GM12878 (cell line): ENCODE results near the gene ASB7. TPM values are rescaled to one million over a fixed set of nuclear protein-coding genes. Genes with fewer than 3 reads are reported as not detected.

Experiments used
- ATAC-seq: fragments of 200-7000 bp; cut with Tn5 transposase; 3 replicates; pipeline ENCODE4 v1.9.1; 2020; ENCODE audit warnings: mild to moderate bottlenecking, moderate library complexity
- BruUV-seq: library from RNA; stranded (reverse); fragments of 400-500 nt; replicated peaks from 2 replicates; lab custom pipeline; 2021; lab: Mats Ljungman, UMichigan
- CTCF ChIA-PET: fragments of 300-600 bp; sonication (Branson Sonifier 250); formaldehyde crosslinking; extraction: SDS; loops from one replicate; lab custom pipeline; 2021; ENCODE audit warnings: inconsistent platforms; lab: Yijun Ruan, JAX
- POLR2A ChIA-PET: fragments of 350-600 bp; formaldehyde crosslinking; extraction: SDS; loops from one replicate; lab custom pipeline; 2021; ENCODE audit warnings: inconsistent platforms; lab: Charles Lee
- RAD21 ChIA-PET: fragments of 300-600 bp; sonication (Branson Sonifier 250); formaldehyde crosslinking; loops from one replicate; lab custom pipeline; 2023; ENCODE audit warnings: antibody characterized with exemption; ENCODE audit not compliant: unreplicated experiment; lab: Charles Lee
- SMC1A ChIA-PET: fragments of 300-600 bp; sonication (Branson Sonifier 250); formaldehyde crosslinking; loops from one replicate; lab custom pipeline; 2023; ENCODE audit not compliant: unreplicated experiment, uncharacterized antibody; lab: Charles Lee
- DNase-seq: peaks from one replicate; pipeline ENCODE4 v3.0.0-alpha.2; 2011; ENCODE audit warnings: low read depth, low spot score
- FAIRE-seq: peaks from 3 replicates; lab custom pipeline; 2011; peaks lifted over from hg19 to GRCh38; lab: Jason Lieb, UNC
- H2AFZ ChIP-seq: 2 replicates; pipeline ENCODE4 v1.6.0; 2011; ENCODE audit warnings: low read depth, low read length, control low read depth; ENCODE audit not compliant: control insufficient read depth
- H3K27ac ChIP-seq: 2 replicates; pipeline ENCODE4 v1.5.1; 2011; ENCODE audit warnings: control low read depth; ENCODE audit not compliant: control insufficient read depth, insufficient read depth
- H3K27me3 ChIP-seq, 2 experiments: replicated peaks in 1 of 2; 2 replicates each; pipeline versions ENCODE4 v1.6.0 to v1.6.1; 2011; ENCODE audit warnings: low read length in 1 of 2; ENCODE audit not compliant: control insufficient read depth in 2 of 2, insufficient read depth in 2 of 2
- H3K36me3 ChIP-seq, 2 experiments: 2 replicates each; pipeline ENCODE4 v1.5.1; 2011; ENCODE audit warnings: low read length in 1 of 2; ENCODE audit not compliant: control insufficient read depth in 2 of 2, insufficient read depth in 2 of 2
- H3K4me1 ChIP-seq: 2 replicates; pipeline ENCODE4 v1.6.1; 2011; ENCODE audit warnings: mild to moderate bottlenecking, low read length, moderate library complexity, mixed read lengths; ENCODE audit not compliant: control insufficient read depth, insufficient read depth
- H3K4me2 ChIP-seq: 2 replicates; pipeline ENCODE4 v1.6.0; 2011; ENCODE audit warnings: control low read depth; ENCODE audit not compliant: control insufficient read depth, insufficient read depth
- H3K4me3 ChIP-seq: fragments of 200-600 bp; sonication (generic); 2 replicates; pipeline ENCODE4 v1.5.1; 2016
- H3K79me2 ChIP-seq: 2 replicates; pipeline ENCODE4 v1.6.0; 2011; ENCODE audit warnings: low read length; ENCODE audit not compliant: control insufficient read depth, insufficient read depth
- H3K9ac ChIP-seq: 2 replicates; pipeline ENCODE4 v1.8.0; 2011; ENCODE audit warnings: low read length, control low read depth, mixed read lengths; ENCODE audit not compliant: control insufficient read depth, insufficient read depth
- H3K9me3 ChIP-seq: replicated peaks from 3 replicates; pipeline ENCODE4 v1.5.1; 2011; ENCODE audit warnings: mild to moderate bottlenecking, low read length; ENCODE audit not compliant: control insufficient read depth, insufficient read depth
- H4K20me1 ChIP-seq: 2 replicates; pipeline ENCODE4 v1.6.0; 2011; ENCODE audit not compliant: control insufficient read depth, insufficient read depth
- CBX5 ChIP-seq: sonication (generic); IDR thresholded peaks from 2 replicates; pipeline ENCODE4 v1.6.1; 2016; ENCODE audit warnings: low read depth, moderate library complexity, mild to moderate bottlenecking, inconsistent platforms
- CHD4 ChIP-seq: fragments of 200-600 bp; sonication (generic); IDR thresholded peaks from 2 replicates; pipeline ENCODE4 v1.6.1; 2016; ENCODE audit warnings: mild to moderate bottlenecking
- E4F1 ChIP-seq: fragments of 450-650 bp; IDR thresholded peaks from 2 replicates; pipeline ENCODE4 v1.6.1; 2018; ENCODE audit warnings: borderline replicate concordance, mild to moderate bottlenecking; ENCODE audit not compliant: partially characterized antibody
- FOS ChIP-seq: IDR thresholded peaks from 3 replicates; pipeline ENCODE4 v1.6.1; 2011; ENCODE audit warnings: borderline replicate concordance; ENCODE audit not compliant: insufficient read length; ENCODE audit errors: extremely low read depth
- GATAD2B ChIP-seq: fragments of 450-650 bp; conservative IDR thresholded peaks from 2 replicates; pipeline ENCODE4 v1.6.1; 2017; ENCODE audit warnings: low read depth, mild to moderate bottlenecking, moderate library complexity
- JUND ChIP-seq: IDR thresholded peaks from 2 replicates; pipeline ENCODE4 v1.6.1; 2012; ENCODE audit warnings: low read depth, mild to moderate bottlenecking, low read length, improper control_type of control experiment, moderate library complexity
- NR2C1 ChIP-seq: fragments of 450-650 bp; IDR thresholded peaks from 2 replicates; pipeline ENCODE4 v1.6.1; 2017; ENCODE audit warnings: antibody characterized with exemption, mild to moderate bottlenecking, moderate library complexity
- NR2F1 ChIP-seq: fragments of 450-650 bp; conservative IDR thresholded peaks from 2 replicates; pipeline ENCODE4 v1.6.1; 2017; ENCODE audit warnings: mild to moderate bottlenecking
- SMAD5 ChIP-seq: IDR thresholded peaks from 2 replicates; pipeline ENCODE4 v1.6.1; 2016; ENCODE audit warnings: antibody characterized with exemption, low read depth
- SMARCA5 ChIP-seq: fragments of 450-650 bp; IDR thresholded peaks from 2 replicates; pipeline ENCODE4 v1.6.1; 2017; ENCODE audit warnings: mild to moderate bottlenecking
- USF2 ChIP-seq: IDR thresholded peaks from 2 replicates; pipeline ENCODE4 v1.6.1; 2011; ENCODE audit warnings: low read depth, low read length, improper control_type of control experiment, borderline replicate concordance
- WGBS: methylation state at CpG from one replicate; pipeline ENCODE4 v1.1.6; 2016; ENCODE audit warnings: low lambda C conversion rate; ENCODE audit not compliant: insufficient replicate concordance, insufficient coverage; ENCODE audit errors: missing lambda C conversion rate; 5-methylcytosine and 5-hydroxymethylcytosine counted together
- in situ Hi-C: fragments of 300-500 bp; cut with MboI; formaldehyde crosslinking; loops from 9 replicates; pipeline ENCODE4 v1.14.3; 2018; ENCODE audit warnings: mixed read lengths
- intact Hi-C: fragments of 100-400 bp; cut with micrococcal nuclease; formaldehyde crosslinking; loops from one replicate; pipeline ENCODE4 v1.14.2; 2022; ENCODE audit not compliant: unreplicated experiment
- polyA plus RNA-seq, 11 experiments: library from polyadenylated mRNA; depleted of rRNA in 4 of 11; unstranded in 6 of 11; stranded (reverse) in 5 of 11; fragments of >200 nt; fragmentation: Nextera tagmentation in 4 of 11; fragmentation: Illumina TruSeq in 1 of 11; extraction: Ambion mirVana in 4 of 11; extraction: Trizol in 1 of 11; gene quantifications; 1 replicate in 1 of 11; 2 replicates in 10 of 11; pipeline versions ENCODE4 v1.2.1 to v1.2.3, GENCODE V29; 2011 to 2016; ENCODE audit warnings: inconsistent platforms in 2 of 11, missing spikeins in 2 of 11, low read depth in 1 of 11
- total RNA-seq, 4 experiments: library from RNA; depleted of rRNA in 3 of 4; stranded (reverse); fragments of >200 nt in 3 of 4; fragmentation: Illumina TruSeq in 1 of 4; extraction: Trizol in 1 of 4; gene quantifications; 2 replicates each; pipeline versions ENCODE4 v1.2.1 to v1.2.3, GENCODE V29; 2013 to 2021
- TF ChIP-seq, protein P1 (sequence below): fragments of 450-650 bp; IDR thresholded peaks from 2 replicates; pipeline ENCODE4 v1.6.1; 2016; ENCODE audit warnings: mild to moderate bottlenecking
- TF ChIP-seq, protein P2 (sequence below): IDR thresholded peaks from 2 replicates; pipeline ENCODE4 v1.6.1; 2012; ENCODE audit warnings: low read depth, low read length, improper control_type of control experiment

Gene ASB7
- total and polyA plus RNA-seq, 10 of the 15 experiments (the other 5 are each of a cell fraction or from before 2014, with no cell fraction given), result 2.7 to 13.9 (median 8.6) TPM

DNA sequence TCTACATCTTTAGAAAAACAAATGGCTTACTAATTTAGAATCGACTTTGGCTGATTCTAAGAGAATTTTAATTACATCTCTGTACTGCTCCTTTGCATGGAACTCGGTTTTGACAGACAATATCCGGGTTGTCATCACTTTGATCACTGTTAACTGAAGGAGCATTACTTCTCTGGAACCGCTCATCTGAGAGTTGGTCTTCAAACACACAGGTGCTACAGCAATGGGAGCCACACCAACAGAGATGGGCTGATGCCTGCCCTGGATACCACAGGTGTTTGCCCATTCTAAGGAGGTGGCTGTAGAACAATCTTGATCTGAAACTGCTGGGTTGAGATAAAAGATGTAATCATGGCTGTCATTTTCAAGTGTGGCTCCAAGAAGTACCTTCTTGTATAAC, 22.0 kb upstream of the ASB7 start:
- no peaks in the 10 kb centered on the region; the same call in 2 of the 3 replicates for H3K9me3 ChIP-seq
- peaks cover 1% of the 10 kb centered on the region; the same call in 1 of the 2 replicates for H3K79me2 ChIP-seq
- no peaks in the 10 kb centered on the region; a peak in 1 of 4 replicates for H3K36me3 ChIP-seq
- FAIRE-seq, result no peak
- H3K9ac ChIP-seq, result no peak overlapping the region
- intact Hi-C loops (no loop called here), in situ Hi-C loops (no loop called here)
- SMC1A ChIA-PET, result no interaction called here
- POLR2A ChIA-PET, result no interaction called here
- no peak overlapping the region for H2AFZ ChIP-seq
- ATAC-seq, result no peak
- no TSS peak for BruUV-seq
- WGBS, result 81% methylated on average over 4 of the region's 4 CpGs
- H3K4me3 ChIP-seq, result no peak overlapping the region
- RAD21 ChIA-PET, result no interaction called here
- no peak overlapping the region for H3K27ac ChIP-seq
- H3K4me1 ChIP-seq, result no peaks in the 10 kb centered on the region
- no peaks in the 10 kb centered on the region for H3K27me3 ChIP-seq
- TF ChIP-seq NR2F1 (no peak), GATAD2B (no peak), FOS (no peak)
- TF ChIP-seq, protein P1, sequence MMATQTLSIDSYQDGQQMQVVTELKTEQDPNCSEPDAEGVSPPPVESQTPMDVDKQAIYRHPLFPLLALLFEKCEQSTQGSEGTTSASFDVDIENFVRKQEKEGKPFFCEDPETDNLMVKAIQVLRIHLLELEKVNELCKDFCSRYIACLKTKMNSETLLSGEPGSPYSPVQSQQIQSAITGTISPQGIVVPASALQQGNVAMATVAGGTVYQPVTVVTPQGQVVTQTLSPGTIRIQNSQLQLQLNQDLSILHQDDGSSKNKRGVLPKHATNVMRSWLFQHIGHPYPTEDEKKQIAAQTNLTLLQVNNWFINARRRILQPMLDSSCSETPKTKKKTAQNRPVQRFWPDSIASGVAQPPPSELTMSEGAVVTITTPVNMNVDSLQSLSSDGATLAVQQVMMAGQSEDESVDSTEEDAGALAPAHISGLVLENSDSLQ, result no peak
- CTCF ChIA-PET, result interaction anchor here (1.3 kb wide), 1 partner anchor 8 kb away, joined by 3 read pairs; no protein-coding TSS in a partner anchor
- no peak for DNase-seq
- no peak overlapping the region for H3K4me2 ChIP-seq
- no peaks in the 10 kb centered on the region for H4K20me1 ChIP-seq

DNA sequence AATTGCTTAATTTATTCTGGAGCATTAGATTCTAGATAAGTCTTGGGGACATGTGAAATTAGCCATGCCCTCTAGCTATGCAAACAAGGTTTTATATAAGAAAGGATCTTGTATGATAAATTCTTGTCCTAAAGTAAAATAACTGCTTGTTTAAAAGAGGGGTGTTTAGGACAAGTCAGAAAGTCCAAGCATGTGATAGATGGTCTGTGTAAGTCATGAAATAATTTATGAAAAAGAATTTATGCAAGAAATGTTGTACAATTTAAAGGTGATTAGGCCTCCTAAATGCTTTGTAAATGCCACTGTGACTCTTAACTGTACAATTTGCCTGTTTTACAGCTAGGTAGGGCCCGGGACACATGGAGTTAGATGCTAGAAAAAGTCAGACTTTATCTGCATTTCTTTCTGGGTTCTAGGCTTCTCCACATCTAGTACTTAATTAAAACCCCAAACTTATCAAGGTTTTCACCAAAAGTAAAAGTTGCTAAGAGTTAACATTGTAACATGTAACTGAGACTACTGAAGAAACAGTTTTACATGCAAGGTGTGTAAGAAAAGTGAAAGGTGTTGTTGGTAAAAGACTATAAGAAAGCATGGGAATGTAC, 13.6 kb upstream of the ASB7 start:
- TF ChIP-seq NR2C1, result no peak
- no peak for TF ChIP-seq CHD4
- TF ChIP-seq SMAD5, result no peak
- no peak for TF ChIP-seq SMARCA5
- 0 out of 2 replicates have a peak, but pooled peaks have one; percentile 23 for TF ChIP-seq CBX5
- TF ChIP-seq JUND, result no peak
- TF ChIP-seq, protein P2, sequence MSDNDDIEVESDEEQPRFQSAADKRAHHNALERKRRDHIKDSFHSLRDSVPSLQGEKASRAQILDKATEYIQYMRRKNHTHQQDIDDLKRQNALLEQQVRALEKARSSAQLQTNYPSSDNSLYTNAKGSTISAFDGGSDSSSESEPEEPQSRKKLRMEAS, result no peak
- no peak for TF ChIP-seq USF2
- TF ChIP-seq E4F1, result no peak
- 100% methylated on average over 1 of the region's 1 CpG for WGBS
- Histone ChIP-seq H3K79me2 (peaks cover 7% of the 10 kb centered on the region), H3K27me3 (no peaks in the 10 kb centered on the region), H3K4me1 (no peaks in the 10 kb centered on the region), H3K9ac (no peak overlapping the region), H4K20me1 (no peaks in the 10 kb centered on the region), H3K9me3 (peaks cover 11% of the 10 kb centered on the region), H2AFZ (no peak overlapping the region), H3K27ac (no peak overlapping the region), H3K4me2 (no peak overlapping the region), H3K4me3 (no peak overlapping the region), H3K36me3 (peaks cover 0 to 2% of the 10 kb centered on the region in 2 experiments; a peak in 1 of 4 replicates)
- no peak for DNase-seq
- ChIA-PET RAD21 (no interaction called here), CTCF (interaction anchor here (1.0 kb wide), 1 partner anchor 16 kb away, joined by 4 read pairs; no protein-coding TSS in a partner anchor), POLR2A (no interaction called here), SMC1A (interaction anchor here (1.5 kb wide), 1 partner anchor 18 kb away, joined by 3 read pairs; no protein-coding TSS in a partner anchor)
- ATAC-seq, result no peak
- in situ Hi-C loops, result no loop called here
- BruUV-seq, result no TSS peak
- intact Hi-C loops, result no loop called here
- FAIRE-seq, result no peak
